ENCODE measurements around the gene SIAE. TPM values are rescaled to one million over a fixed set of nuclear protein-coding genes. Genes with fewer than 3 reads are reported as not detected.
A peak's percentile ranks its signal among the peaks of the same experiment; 100 is the strongest.

Gene SIAE
- total RNA-seq, 1 experiment from 2014 or later = 5.6 TPM

DNA sequence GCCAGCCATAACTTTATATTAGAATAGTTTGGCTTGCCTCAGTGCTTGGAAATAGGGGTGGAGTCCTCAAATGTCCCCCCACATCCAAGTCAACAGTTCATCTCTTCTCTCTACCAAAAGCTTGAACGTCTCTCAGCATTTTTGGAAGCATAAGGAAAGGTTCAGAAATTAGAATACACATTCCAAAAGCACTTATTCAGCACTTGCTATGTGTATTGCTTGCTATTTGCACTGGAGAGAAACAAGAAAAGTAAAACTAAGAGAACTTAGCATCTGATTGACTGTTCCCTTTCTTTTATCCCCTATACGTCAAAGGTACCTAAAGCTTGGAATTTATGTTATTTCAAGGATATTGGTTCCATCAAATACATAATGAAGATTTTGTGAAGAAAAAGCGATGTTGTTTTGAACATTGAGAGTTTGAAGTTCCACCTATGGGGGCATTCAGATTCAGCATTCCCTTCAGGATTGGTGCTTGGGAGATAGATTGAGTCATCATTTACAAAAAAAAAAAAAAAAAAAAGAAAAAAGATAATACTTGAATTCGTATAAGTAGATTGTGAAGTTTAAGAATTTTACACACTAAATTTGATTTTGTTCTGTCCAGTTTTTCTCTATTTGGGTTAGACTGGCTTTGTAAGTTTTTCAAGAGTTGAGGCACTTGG is 49.5 kb downstream of the SIAE start:
- Histone ChIP-seq H2AK5ac (ENCODE audit: insufficient read length, low read length) (no peak overlapping the region), H3K23me2 (ENCODE audit: insufficient read length, low read depth, low read length, poor library complexity, severe bottlenecking) (peaks cover 3% of the 10 kb centered on the region), H2BK20ac (ENCODE audit: low read depth, low read length, poor library complexity, severe bottlenecking) (no peak overlapping the region), H4K8ac (replicated peaks; ENCODE audit: insufficient read length, low read depth, low read length) (no peak overlapping the region), H2BK5ac (ENCODE audit: insufficient read length, low read length) (no peak overlapping the region), H3K9ac (ENCODE audit: extremely low read depth, insufficient read length, low read length) (no peak overlapping the region), H3K9me3 (ENCODE audit: control insufficient read depth, low read depth, low read length) (no peaks in the 10 kb centered on the region), H3K23ac (ENCODE audit: insufficient read length, low read depth, low read length) (no peak overlapping the region), H3K79me2 (ENCODE audit: insufficient read depth, low read length) (no peaks in the 10 kb centered on the region; the same call in 1 of the 2 replicates), H2AFZ (ENCODE audit: low read length) (no peak overlapping the region), H3K56ac (ENCODE audit: insufficient read length, low read depth, low read length) (no peak overlapping the region), H3K18ac (ENCODE audit: insufficient read length, low read depth, low read length) (no peak overlapping the region), H3K4me2 (ENCODE audit: insufficient read depth, insufficient read length, low read length) (peak overlapping the region; percentile 96), H3T11ph (ENCODE audit: low read length) (no peak overlapping the region), H2BK15ac (ENCODE audit: low read depth, low read length) (no peak overlapping the region), H3K4ac (ENCODE audit: low read depth, low read length) (no peak overlapping the region), H3K4me1 (ENCODE audit: insufficient read depth, low read length) (no peaks in the 10 kb centered on the region), H3K27ac (ENCODE audit: insufficient read length, low read depth, low read length) (no peak overlapping the region), H4K91ac (ENCODE audit: insufficient read length, low read depth, low read length) (no peak overlapping the region), H4K5ac (ENCODE audit: insufficient read length, low read depth, low read length) (no peak overlapping the region), H3K27me3 (ENCODE audit: insufficient read depth, low read length) (no peaks in the 10 kb centered on the region), H3K14ac (ENCODE audit: insufficient read depth, low read length) (no peak overlapping the region), H2BK120ac (ENCODE audit: low read depth, low read length, poor library complexity, severe bottlenecking) (no peak overlapping the region), H4K20me1 (ENCODE audit: control insufficient read depth, insufficient read depth, insufficient read length) (no peaks in the 10 kb centered on the region), H2BK12ac (ENCODE audit: insufficient read length, low read depth, low read length) (no peak overlapping the region), H3K79me1 (ENCODE audit: insufficient read depth, low read depth, low read length, poor library complexity, severe bottlenecking) (peaks cover 3% of the 10 kb centered on the region)
- H3K27ac Mint-ChIP-seq = no peak overlapping the region
- TF ChIP-seq, protein P1, sequence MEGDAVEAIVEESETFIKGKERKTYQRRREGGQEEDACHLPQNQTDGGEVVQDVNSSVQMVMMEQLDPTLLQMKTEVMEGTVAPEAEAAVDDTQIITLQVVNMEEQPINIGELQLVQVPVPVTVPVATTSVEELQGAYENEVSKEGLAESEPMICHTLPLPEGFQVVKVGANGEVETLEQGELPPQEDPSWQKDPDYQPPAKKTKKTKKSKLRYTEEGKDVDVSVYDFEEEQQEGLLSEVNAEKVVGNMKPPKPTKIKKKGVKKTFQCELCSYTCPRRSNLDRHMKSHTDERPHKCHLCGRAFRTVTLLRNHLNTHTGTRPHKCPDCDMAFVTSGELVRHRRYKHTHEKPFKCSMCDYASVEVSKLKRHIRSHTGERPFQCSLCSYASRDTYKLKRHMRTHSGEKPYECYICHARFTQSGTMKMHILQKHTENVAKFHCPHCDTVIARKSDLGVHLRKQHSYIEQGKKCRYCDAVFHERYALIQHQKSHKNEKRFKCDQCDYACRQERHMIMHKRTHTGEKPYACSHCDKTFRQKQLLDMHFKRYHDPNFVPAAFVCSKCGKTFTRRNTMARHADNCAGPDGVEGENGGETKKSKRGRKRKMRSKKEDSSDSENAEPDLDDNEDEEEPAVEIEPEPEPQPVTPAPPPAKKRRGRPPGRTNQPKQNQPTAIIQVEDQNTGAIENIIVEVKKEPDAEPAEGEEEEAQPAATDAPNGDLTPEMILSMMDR (conservative IDR thresholded peaks at IDR 0.05) = no peak
- no CpG with 5 or more reads among the region's 4 CpGs for WGBS (ENCODE audit: extremely low coverage, insufficient read length, low lambda C conversion rate)
- no peaks in the 10 kb centered on the region for H3K9me3 Mint-ChIP-seq
- no peak for DNase-seq
- peaks cover 12 to 37% (median 36%) of the 10 kb centered on the region in 3 experiments; a peak in 6 of 7 replicates for H3K36me3 Mint-ChIP-seq (ENCODE audit: insufficient read depth in 1 of 3, low read depth in 3 of 3)
- H3K4me1 Mint-ChIP-seq = peaks cover 14 to 15% of the 10 kb centered on the region in 2 experiments
- peak overlapping the region; percentile 90 to 95 for H3K4me3 Mint-ChIP-seq
- H3K27me3 Mint-ChIP-seq (ENCODE audit: low read depth) = peaks cover 20% of the 10 kb centered on the region
